ENCODE data around the gene CA12. TPM values are rescaled to one million over a fixed set of nuclear protein-coding genes. Genes with fewer than 3 reads are reported as not detected.

Gene CA12
- total and polyA plus RNA-seq, 4 donors, result 2.7 to 29.7 (median 7.8) TPM

GRCh38 chr15:63339836-63340235 lies 41.8 kb downstream of the CA12 start:
- intact Hi-C loops (cut with DNase I), result no loop called here

GRCh38 chr15:63339006-63339766 lies 42.5 kb downstream of the CA12 start:
- Histone ChIP-seq H3K9me3 (ENCODE audit: control insufficient read depth, low read length) (no peaks in the 10 kb centered on the region), H3K4me3 (ENCODE audit: low read length in 2 of 2) (no peak overlapping the region), H3K27me3 (ENCODE audit: control insufficient read depth in 1 of 2, insufficient read depth in 2 of 2, low read length in 1 of 2) (no peaks in the 10 kb centered on the region), H3K27ac (ENCODE audit: low read depth in 1 of 2, low read length in 2 of 2) (no peak overlapping the region), H3K4me1 (ENCODE audit: control insufficient read depth in 1 of 2, insufficient read depth in 2 of 2, low read length in 2 of 2) (no peaks in the 10 kb centered on the region), H3K36me3 (ENCODE audit: control insufficient read depth in 1 of 2, insufficient read depth in 2 of 2, low read length in 1 of 2) (no peaks in the 10 kb centered on the region)
- DNase-seq (no peak), ATAC-seq (ENCODE audit: low FRiP score) (no peak)
- 92 to 93% methylated on average over 10 of the region's 10 CpGs for WGBS, 2 donors
- intact Hi-C loops (cut with DNase I), result no loop called here

More at GRCh38 chr15:63339836-63340235, 41.8 kb downstream of the CA12 start:
- Histone ChIP-seq H3K27me3 (ENCODE audit: control insufficient read depth in 1 of 2, insufficient read depth in 2 of 2, low read length in 1 of 2) (no peaks in the 10 kb centered on the region), H3K4me1 (ENCODE audit: control insufficient read depth in 1 of 2, insufficient read depth in 2 of 2, low read length in 2 of 2) (no peaks in the 10 kb centered on the region), H3K4me3 (ENCODE audit: low read length in 2 of 2) (no peak overlapping the region), H3K27ac (ENCODE audit: low read depth in 1 of 2, low read length in 2 of 2) (no peak overlapping the region), H3K9me3 (ENCODE audit: control insufficient read depth, low read length) (no peaks in the 10 kb centered on the region), H3K36me3 (ENCODE audit: control insufficient read depth in 1 of 2, insufficient read depth in 2 of 2, low read length in 1 of 2) (no peaks in the 10 kb centered on the region)
- ATAC-seq (ENCODE audit: low FRiP score) (no peak), DNase-seq (no peak)
- 54 to 56% methylated on average over 1 of the region's 1 CpG for WGBS, 2 donors

- Histone ChIP-seq H3K4me1 (ENCODE audit: control insufficient read depth in 1 of 2, insufficient read depth in 2 of 2, low read length in 2 of 2) (no peaks in the 10 kb centered on the region), H3K36me3 (ENCODE audit: control insufficient read depth in 1 of 2, insufficient read depth in 2 of 2, low read length in 1 of 2) (no peaks in the 10 kb centered on the region), H3K4me3 (ENCODE audit: low read length in 2 of 2) (no peak overlapping the region), H3K9me3 (ENCODE audit: control insufficient read depth, low read length) (no peaks in the 10 kb centered on the region), H3K27ac (ENCODE audit: low read depth in 1 of 2, low read length in 2 of 2) (no peak overlapping the region), H3K27me3 (ENCODE audit: control insufficient read depth in 1 of 2, insufficient read depth in 2 of 2, low read length in 1 of 2) (no peaks in the 10 kb centered on the region)
- no peak for ATAC-seq (ENCODE audit: low FRiP score)
- intact Hi-C loops (cut with DNase I), result no loop called here
- DNase-seq, result no peak
These were observed 43.5 kb downstream of the CA12 start for GRCh38 chr15:63338170-63338569.

GRCh38 chr15:63337046-63337445 lies 44.6 kb downstream of the CA12 start:
- DNase-seq (no peak), ATAC-seq (ENCODE audit: low FRiP score) (no peak)
- H3K4me1 ChIP-seq (ENCODE audit: control insufficient read depth in 1 of 2, insufficient read depth in 2 of 2, low read length in 2 of 2), result no peaks in the 10 kb centered on the region
- H3K4me3 ChIP-seq (ENCODE audit: low read length in 2 of 2), result no peak overlapping the region
- intact Hi-C loops (cut with DNase I), result no loop called here
- H3K27ac ChIP-seq (ENCODE audit: low read depth in 1 of 2, low read length in 2 of 2), result no peak overlapping the region
- no peaks in the 10 kb centered on the region for H3K9me3 ChIP-seq (ENCODE audit: control insufficient read depth, low read length)
- no peaks in the 10 kb centered on the region for H3K27me3 ChIP-seq (ENCODE audit: control insufficient read depth in 1 of 2, insufficient read depth in 2 of 2, low read length in 1 of 2)
- H3K36me3 ChIP-seq (ENCODE audit: control insufficient read depth in 1 of 2, insufficient read depth in 2 of 2, low read length in 1 of 2), result no peaks in the 10 kb centered on the region
- WGBS, 2 donors, result 96 to 99% methylated on average over 4 of the region's 4 CpGs

- 73 to 80% methylated on average over 8 of the region's 8 CpGs for WGBS, 2 donors
- H3K9me3 ChIP-seq (ENCODE audit: control insufficient read depth, low read length), result no peaks in the 10 kb centered on the region
- no peak overlapping the region for H3K4me3 ChIP-seq (ENCODE audit: low read length in 2 of 2)
- no peaks in the 10 kb centered on the region for H3K4me1 ChIP-seq (ENCODE audit: control insufficient read depth in 1 of 2, insufficient read depth in 2 of 2, low read length in 2 of 2)
- no peak for DNase-seq
- no peak overlapping the region for H3K27ac ChIP-seq (ENCODE audit: low read depth in 1 of 2, low read length in 2 of 2)
- intact Hi-C loops (cut with DNase I), result no loop called here
- ATAC-seq (ENCODE audit: low FRiP score), result no peak
- no peaks in the 10 kb centered on the region for H3K27me3 ChIP-seq (ENCODE audit: control insufficient read depth in 1 of 2, insufficient read depth in 2 of 2, low read length in 1 of 2)
- H3K36me3 ChIP-seq (ENCODE audit: control insufficient read depth in 1 of 2, insufficient read depth in 2 of 2, low read length in 1 of 2), result no peaks in the 10 kb centered on the region
These were observed 46.0 kb downstream of the CA12 start for GRCh38 chr15:63335543-63336240.

- H3K4me1 ChIP-seq (ENCODE audit: control insufficient read depth in 1 of 2, insufficient read depth in 2 of 2, low read length in 2 of 2), result no peaks in the 10 kb centered on the region
- H3K27me3 ChIP-seq (ENCODE audit: control insufficient read depth in 1 of 2, insufficient read depth in 2 of 2, low read length in 1 of 2), result no peaks in the 10 kb centered on the region
- intact Hi-C loops (cut with DNase I), result no loop called here
- WGBS, 2 donors, result 85 to 92% methylated on average over 2 of the region's 2 CpGs
- H3K36me3 ChIP-seq (ENCODE audit: control insufficient read depth in 1 of 2, insufficient read depth in 2 of 2, low read length in 1 of 2), result no peaks in the 10 kb centered on the region
- no peak overlapping the region for H3K4me3 ChIP-seq (ENCODE audit: low read length in 2 of 2)
- H3K9me3 ChIP-seq (ENCODE audit: control insufficient read depth, low read length), result no peaks in the 10 kb centered on the region
- ATAC-seq (ENCODE audit: low FRiP score) (no peak), DNase-seq (no peak)
- no peak overlapping the region for H3K27ac ChIP-seq (ENCODE audit: low read depth in 1 of 2, low read length in 2 of 2)
These were observed 46.8 kb downstream of the CA12 start for GRCh38 chr15:63334821-63335220.

GRCh38 chr15:63332367-63333124 lies 49.1 kb downstream of the CA12 start:
- no peak overlapping the region for H3K27ac ChIP-seq (ENCODE audit: low read depth in 1 of 2, low read length in 2 of 2)
- 70 to 71% methylated on average over 9 of the region's 9 CpGs for WGBS, 2 donors

GRCh38 chr15:63331456-63331855 lies 50.2 kb downstream of the CA12 start:
- no peak overlapping the region for H3K27ac ChIP-seq (ENCODE audit: low read depth in 1 of 2, low read length in 2 of 2)

More at GRCh38 chr15:63332367-63333124, 49.1 kb downstream of the CA12 start:
- Histone ChIP-seq H3K4me3 (ENCODE audit: low read length in 2 of 2) (no peak overlapping the region), H3K27me3 (ENCODE audit: control insufficient read depth in 1 of 2, insufficient read depth in 2 of 2, low read length in 1 of 2) (no peaks in the 10 kb centered on the region), H3K4me1 (ENCODE audit: control insufficient read depth in 1 of 2, insufficient read depth in 2 of 2, low read length in 2 of 2) (no peaks in the 10 kb centered on the region), H3K9me3 (ENCODE audit: control insufficient read depth, low read length) (no peaks in the 10 kb centered on the region), H3K36me3 (ENCODE audit: control insufficient read depth in 1 of 2, insufficient read depth in 2 of 2, low read length in 1 of 2) (no peaks in the 10 kb centered on the region)
- intact Hi-C loops (cut with DNase I), result no loop called here
- ATAC-seq (ENCODE audit: low FRiP score) (no peak), DNase-seq (no peak)

More at GRCh38 chr15:63331456-63331855, 50.2 kb downstream of the CA12 start:
- Histone ChIP-seq H3K4me1 (ENCODE audit: control insufficient read depth in 1 of 2, insufficient read depth in 2 of 2, low read length in 2 of 2) (no peaks in the 10 kb centered on the region), H3K36me3 (ENCODE audit: control insufficient read depth in 1 of 2, insufficient read depth in 2 of 2, low read length in 1 of 2) (no peaks in the 10 kb centered on the region), H3K9me3 (ENCODE audit: control insufficient read depth, low read length) (no peaks in the 10 kb centered on the region), H3K27me3 (ENCODE audit: control insufficient read depth in 1 of 2, insufficient read depth in 2 of 2, low read length in 1 of 2) (no peaks in the 10 kb centered on the region), H3K4me3 (ENCODE audit: low read length in 2 of 2) (no peak overlapping the region)
- whole genome bisulfite sequencing, 2 donors, result 94 to 95% methylated on average over 12 of the region's 12 CpGs
- ATAC-seq (ENCODE audit: low FRiP score) (no peak), DNase-seq (no peak)
- intact Hi-C loops (cut with DNase I), result no loop called here
